HG02759 (cell line): ENCODE results near the gene LCMT1.
"Not testable (repeated sequence)": the region's sequence is repeated elsewhere in the genome, so short reads cannot be mapped to it uniquely, and the experiment has no call there.

Experiments
- ATAC-seq: cut with Tn5 transposase; IDR thresholded peaks from one replicate; pipeline ENCODE4 v1.9.1; 2021; ENCODE audit warnings: mild to moderate bottlenecking, moderate library complexity; ENCODE audit not compliant: unreplicated experiment

The LCMT1 gene

DNA sequence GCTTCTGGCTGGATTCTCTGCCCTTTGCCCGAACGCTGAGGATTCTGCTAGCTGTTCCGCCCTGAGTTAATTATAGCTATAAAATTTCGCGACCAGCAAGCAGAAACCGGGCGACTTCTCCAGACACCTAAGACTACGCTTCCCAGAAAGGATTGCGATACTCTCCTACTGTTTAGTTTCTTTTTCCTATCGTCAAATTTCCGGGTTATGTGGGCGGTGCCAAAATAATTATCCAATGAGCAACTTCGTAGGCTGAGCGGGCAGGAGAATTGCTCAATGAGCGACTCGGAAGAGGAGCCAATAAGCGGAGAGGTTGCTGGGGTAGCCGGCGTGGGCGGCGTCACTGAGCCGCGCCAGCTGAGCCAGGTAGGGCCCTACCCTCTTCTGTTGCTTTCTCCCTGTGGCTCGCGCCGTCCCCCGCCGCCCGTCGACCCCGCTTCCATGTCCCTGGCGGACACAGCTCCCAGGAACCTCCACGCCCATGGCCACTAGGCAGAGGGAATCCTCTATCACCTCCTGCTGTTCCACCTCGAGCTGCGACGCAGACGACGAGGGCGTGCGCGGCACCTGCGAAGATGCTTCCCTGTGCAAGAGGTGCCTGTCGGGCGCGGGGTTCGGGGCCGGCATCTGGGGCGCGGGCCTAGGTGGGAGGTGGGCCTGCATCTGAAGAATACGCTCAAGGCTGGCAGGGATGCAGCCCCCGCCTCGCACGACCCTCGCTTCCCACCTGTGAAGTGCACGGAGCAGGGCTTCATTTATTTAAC, at the start of gene LCMT1:
LCMT1 (plus strand) TSS at position 340 of the 764 bp plus-strand sequence; CDS start at position 482, 142 bp downstream.
- ATAC-seq, result peak; percentile 93

DNA sequence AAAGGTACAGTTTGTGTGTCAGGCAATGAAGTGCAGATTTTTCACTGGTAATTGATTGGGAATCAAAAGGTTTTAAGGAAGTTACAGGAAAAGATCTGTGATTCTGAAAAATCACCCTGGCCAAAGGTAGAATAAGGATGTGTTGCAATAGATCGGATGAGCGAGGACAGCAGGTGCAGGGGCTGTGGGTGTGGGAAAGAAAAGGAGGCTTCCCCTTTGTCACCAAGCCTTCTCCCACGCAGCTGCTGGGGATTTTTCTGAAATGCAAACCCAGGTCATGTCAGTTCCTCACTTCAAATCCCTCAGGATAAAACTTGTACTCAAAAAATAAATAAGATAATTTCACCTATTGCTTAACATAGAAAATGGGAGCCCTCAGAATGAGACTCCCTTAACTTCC, 48.4 kb upstream of the LCMT1 start:
- no peak for ATAC-seq

- no peak for ATAC-seq
Observed at GRCh38 chr16:25063865-25064264, 47.7 kb upstream of the LCMT1 start.

DNA sequence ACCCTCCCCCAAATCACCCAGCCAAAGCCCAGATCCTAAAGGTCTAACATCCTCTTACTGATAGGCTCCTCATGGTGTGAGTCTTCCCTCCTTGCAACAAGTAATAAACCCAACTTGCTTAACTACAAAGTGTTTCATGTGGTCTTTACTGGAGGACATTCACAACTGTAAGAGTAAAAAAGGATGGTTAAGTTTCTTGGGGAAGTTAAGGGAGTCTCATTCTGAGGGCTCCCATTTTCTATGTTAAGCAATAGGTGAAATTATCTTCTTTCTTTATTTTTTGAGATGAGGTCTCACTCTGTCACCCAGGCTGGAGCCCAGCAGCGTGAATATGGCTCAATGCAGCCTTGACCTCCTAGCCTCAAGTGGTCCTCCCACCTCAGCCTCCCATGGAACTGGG, 47.3 kb upstream of the LCMT1 start:
- ATAC-seq, result not testable (repeated sequence)

DNA sequence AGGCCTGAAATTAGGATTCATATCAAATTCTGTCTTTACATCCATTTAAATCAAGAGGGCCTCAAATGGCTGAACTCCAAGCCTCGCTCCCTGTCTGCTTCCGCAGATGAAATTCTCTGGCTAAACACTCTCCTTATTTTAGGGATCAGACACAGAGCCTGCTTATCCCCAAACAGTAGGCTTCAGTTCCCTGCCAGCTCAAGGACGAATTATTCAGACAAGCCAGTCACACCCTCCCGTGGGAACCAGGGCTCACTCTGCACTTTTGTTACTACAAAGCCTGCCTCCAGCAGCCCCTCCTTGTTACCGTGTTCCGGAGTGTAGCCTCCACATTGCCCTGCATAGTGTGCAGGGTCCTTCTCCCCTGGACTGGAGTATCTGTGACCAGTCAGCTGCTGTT, 46.6 kb upstream of the LCMT1 start:
- no peak for ATAC-seq

DNA sequence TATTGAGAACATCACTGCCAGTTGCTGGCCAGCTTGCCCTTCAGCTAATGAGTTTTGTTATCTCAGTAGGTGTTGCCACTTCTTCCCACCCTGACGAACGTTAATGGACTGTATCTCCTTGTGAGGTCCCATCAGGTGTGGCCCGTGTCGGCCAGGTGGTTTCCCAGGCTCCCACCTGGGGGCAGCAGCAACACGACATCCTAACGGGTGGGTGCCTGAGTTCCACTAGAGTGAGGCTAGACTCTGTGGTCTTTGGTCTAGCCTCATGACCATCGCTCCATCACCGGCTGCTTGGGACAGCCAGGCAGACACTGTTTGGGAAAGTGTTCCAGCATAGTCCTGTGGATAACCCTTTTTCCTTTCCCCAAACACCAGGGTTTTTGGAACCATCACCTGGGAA, 45.6 kb upstream of the LCMT1 start:
- peak; percentile 32 for ATAC-seq

DNA sequence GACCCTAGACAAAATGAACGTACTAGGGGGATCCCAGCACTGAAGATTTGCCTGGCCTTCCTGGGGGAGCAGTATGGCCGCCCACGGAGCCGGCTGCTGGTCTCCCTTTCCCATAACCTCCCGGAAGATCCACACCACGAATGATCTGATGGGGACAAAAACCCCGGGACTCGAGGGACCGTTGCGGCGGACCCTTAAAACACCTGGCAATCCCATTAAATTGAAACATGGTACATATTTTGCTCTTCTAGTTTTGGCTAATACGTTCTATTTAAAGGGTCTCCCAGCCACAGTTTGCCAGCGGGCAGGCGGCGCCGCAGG, 45.2 kb upstream of the LCMT1 start:
- no peak for ATAC-seq

DNA sequence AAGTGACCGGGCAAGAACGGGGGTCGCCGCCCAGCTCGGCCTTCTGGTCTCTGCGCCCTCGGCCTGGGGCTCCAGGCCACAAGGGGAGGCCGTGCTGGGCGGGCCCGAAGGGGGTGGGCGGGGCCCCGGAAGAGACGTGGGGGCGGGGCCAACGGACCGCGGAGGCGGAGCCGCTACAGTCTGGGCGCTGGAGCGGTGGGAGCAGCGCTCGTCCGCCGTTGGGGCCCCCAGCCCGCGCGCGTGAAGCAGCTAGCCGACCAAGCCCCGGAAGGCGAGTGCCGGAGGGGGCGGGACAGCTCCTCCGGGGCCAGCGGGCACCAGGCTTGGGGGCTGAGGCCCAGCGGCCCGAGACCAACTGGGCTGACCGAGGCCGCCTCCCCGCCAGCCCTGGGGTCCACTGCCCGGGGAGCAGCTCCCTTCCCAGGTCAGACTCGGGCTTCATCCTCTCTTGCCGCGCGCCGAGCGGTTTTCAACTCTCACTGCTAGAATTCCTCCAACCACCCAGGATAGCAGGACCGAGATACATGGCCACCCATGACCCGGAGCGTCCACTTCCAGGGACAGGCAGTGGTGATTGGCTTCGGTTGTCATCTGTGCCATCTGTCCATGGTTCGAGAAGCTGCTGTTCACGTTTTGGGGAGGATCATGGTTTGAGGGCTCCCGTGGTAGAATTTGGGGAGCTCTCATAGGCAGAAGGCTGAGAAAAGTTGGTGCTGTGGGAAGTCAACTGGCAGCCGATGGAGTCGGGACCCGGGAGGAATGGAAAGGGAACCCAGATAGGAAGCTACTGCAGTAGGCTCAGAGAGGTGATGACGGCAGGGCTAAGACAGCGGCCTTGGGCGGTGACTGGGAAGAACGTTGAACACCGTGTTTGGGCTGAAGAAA, 44.6 kb upstream of the LCMT1 start:
- ATAC-seq, result peak; percentile 90

DNA sequence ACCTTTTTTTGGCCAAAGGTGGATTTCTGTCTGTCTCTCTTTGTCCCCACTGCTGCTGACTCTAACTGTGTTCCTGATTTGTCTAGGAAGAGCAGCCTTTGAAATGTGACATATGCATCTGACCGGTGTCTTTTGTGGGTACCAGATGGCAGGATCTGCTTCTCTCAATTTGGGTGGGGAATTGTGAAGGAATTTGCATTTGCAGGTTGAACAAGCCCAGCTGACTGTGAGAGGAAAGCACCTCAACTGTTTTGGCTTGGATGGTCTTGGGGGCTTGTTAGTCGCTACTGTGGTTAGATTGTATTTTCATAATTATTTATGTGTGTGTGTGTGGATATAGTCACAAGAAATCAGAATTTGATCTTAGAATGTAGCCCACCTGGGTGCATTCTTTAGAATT, 37.7 kb upstream of the LCMT1 start:
- no peak for ATAC-seq

DNA sequence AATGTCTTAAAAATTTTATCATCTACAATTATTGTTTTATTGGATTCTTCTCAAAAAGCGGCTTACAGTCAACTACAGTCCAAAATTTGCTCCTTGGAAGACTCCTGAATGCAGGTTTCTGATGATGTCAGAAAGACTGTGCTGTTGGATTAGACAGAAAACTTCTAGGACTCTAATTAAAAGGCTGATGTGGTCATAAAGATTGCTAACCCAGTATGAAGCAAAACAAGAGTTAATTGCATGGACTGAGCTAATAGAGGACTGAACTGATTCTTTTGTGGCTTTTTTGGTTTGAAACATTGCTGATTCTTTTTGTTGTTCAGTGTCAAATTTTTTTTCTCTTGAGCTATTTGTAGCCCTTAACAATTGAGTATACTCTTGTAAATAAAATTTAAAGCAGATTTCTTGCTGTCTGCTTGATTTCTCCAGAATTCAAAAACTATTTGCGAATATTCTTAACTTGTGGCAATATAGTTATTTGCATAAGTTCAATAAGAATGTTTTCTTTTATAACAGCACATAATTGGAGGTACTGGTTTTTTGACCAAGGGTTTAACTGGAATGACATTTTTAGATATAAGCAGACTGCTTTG, 33.1 kb upstream of the LCMT1 start:
- ATAC-seq, result no peak

DNA sequence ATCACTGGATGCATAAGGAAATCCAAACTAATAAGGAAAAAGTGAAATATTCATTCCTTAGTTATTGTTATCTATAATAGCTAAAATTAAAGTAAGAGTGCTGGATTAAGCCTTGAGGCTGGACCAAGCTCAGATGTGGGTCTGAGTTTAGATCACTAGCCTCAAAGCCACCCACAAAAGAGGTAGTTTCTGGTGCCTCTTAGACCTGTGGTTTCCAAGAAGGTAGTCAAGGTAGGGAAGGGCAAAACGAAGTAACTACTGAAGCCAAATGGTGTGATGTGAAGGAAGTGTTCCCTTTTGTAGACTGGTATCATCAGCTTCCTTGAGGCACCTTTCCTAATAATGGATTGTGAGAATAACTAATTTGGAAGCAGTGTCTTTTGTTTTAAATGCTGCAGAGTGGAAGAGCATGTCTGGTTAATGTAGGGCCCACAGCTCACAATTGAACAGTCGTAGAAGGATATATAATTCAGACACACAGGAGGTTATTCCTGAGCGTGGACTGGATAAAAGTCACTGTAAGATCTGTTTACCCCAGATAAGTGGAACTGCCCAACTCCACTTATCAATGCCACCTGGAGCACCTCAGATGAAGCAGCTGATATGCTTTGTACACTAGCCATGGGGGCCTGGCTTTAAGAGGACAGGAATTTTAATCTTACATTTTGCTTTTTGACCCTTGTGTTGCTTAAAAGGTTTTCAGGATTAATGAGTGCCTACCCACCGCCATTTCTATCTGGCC, 31.7 kb upstream of the LCMT1 start:
- no peak for ATAC-seq

DNA sequence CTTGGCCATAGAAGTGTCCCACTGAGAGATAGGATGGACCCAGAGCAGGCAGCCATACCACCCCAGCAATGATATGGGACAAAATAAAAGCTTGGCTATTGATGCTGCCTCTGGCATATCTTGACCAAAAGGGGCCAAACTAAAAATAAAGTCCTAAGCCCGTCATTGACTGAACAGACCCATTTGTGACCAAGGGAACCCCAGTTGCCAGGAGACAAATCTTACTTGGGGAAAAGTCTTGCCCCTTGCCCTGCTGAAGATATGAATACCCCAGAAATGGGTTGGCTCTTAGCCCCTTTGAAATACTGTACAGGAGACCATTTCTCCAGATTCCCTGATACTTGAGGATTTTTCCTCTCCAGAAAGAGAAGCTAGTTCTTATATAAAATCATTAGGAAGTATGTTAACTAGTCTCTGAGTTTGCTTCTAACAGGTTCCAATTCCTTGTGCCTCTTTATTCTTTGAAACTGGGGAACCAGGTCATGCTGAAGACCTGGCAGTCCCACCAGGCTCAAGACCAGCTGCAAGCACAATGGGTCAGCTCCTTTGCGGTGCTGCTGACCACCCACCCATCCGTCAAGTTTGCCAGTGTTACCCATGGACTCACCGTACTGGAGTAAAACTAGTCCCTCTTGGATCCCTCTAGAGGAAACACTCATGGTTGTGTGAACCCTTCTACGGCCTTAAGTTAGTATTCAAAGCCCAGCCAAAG, 31.0 kb upstream of the LCMT1 start:
- ATAC-seq, result no peak

DNA sequence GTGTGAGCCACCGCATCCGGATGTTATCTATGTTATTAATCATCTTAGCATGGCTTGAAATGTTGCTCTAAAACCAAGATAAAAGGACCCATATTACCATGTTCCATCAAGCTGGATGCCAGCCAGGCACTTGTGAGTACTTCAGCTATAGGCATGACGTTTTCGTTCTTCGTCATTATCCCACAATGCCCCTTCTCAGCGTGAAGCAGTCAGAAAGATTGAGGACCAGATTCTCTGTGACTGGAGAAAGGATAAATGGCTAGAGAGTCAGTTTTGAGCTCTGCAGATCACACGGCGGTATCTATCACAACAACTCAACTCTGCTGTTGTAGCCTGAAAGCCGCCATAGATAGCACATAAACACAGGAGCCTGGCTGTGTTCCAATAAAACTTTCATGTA, 29.8 kb upstream of the LCMT1 start:
- no peak for ATAC-seq

GRCh38 chr16:25083065-25083464, 28.5 kb upstream of the LCMT1 start:
- no peak for ATAC-seq

GRCh38 chr16:25083701-25084100, 27.8 kb upstream of the LCMT1 start:
- ATAC-seq, result no peak

GRCh38 chr16:25084797-25085196, 26.7 kb upstream of the LCMT1 start:
- no peak for ATAC-seq

DNA sequence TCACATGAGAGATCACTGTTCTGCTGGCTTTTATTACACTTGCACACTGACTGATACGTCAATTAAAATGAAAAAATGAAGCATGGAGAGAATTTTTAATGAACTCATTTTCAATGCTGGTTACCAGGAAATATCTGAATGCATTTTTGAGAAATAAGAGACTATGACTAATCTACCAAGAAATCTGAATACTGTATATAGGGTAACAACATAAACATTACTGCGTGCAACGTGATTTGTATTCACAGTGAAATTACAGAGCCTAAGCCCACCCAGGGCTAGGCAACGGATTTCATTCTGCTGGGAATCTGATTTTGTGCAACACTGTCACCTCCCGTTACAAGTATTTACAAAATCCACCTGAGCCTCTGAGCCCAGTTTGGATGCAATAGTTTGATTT, 23.8 kb upstream of the LCMT1 start:
- no peak for ATAC-seq

DNA sequence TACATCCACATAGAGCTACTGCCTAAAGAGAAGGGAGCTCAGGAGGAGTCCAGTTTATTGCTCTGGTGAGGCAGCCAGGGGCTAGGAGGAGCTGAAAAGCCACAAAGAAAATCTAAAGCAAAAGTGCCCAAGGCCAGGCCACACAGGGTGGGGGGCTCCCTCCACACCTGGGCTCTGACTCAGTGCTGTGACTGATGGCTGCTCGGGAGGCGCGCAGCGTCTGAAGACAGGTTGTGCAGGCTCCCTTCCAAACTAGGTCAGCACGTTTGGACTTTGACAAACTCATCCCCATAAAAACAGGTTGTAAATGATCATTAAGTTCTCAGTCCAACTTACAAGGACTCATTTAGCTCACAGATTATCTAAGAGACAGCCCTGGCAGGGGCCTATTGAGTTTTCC, 22.2 kb upstream of the LCMT1 start:
- no peak for ATAC-seq

- no peak for ATAC-seq
Observed at GRCh38 chr16:25092441-25092840, 19.1 kb upstream of the LCMT1 start.

DNA sequence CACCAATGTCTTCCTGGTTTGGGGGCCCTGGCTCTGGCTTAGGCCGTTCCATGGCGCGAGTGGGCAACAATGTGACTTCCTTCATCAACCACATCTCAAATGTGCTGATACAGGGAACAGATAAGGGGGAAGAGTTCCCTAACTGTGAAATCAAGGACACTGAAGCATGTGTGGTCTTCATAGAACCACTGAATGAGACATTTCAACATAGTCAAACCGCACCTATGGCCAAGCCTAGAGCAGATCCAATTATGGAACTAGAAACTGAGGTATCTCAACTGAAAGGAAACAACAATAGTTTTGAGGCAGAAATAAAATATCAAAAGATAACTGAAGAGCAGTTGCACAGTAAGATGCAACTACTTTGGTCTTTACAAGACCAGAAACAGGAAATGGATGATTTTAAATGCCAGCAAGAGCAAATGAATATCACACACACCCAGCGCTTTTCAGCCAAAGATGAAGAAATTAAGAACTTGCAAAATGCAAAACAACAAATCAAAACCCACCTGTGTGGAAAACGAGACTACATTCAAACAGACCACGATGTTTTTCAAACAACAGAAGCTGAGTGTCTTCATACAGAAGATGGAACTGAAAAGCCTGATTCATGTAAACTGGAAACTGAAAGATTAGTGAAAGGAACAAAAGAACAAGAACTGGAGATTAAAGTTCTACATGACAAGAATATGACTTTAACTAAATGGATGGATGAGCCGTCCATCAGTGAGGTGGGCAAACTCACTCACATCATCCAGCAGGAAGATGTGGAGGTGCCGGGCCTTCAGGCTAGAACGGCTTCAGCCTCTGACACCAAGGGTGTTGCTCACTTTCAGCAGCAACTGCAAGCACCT, 18.1 kb upstream of the LCMT1 start:
- peak; percentile 77 for ATAC-seq
